NCI-H748 treated with DMSO at 0.1 percent for 48 hours (cell line): Measurements from ENCODE around the gene DPM3.
"Not testable (repeated sequence)": the region's sequence is repeated elsewhere in the genome, so short reads cannot be mapped to it uniquely, and the experiment has no call there.

ENCODE experiments used
- DNase-seq: peaks from one replicate; lab custom pipeline; 2025; lab: John Stamatoyannopoulos, UW

The DPM3 gene

GRCh38 chr1:155139895-155140629 is at the start of gene DPM3:
DPM3 (minus strand) TSS chr1:155140531; CDS start chr1:155140240, 291 bp downstream.
- peak; percentile 69 for DNase-seq

- not testable (repeated sequence) for DNase-seq
Observed at GRCh38 chr1:155189926-155190325, 49.6 kb upstream of the DPM3 start.

DNA sequence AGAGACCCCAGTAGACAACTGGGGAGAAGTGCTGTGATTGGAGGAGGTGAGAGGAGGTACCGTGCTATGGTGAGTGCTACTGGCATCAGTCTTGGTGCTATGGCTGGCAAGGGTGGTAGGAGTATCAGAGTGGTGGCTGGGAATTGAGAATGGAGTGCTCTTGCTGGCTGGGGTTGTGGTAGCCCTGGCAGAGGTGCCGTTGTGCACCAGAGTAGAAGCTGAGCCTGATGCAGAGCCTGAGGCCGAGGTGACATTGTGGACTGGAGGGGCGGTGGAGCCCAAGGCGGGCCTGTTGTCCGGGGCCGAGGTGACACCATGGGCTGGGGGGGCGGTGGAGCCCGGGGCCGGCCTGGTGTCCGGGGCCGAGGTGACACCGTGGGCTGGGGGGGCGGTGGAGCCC is 47.9 kb upstream of the DPM3 start:
- DNase-seq = no peak

DNA sequence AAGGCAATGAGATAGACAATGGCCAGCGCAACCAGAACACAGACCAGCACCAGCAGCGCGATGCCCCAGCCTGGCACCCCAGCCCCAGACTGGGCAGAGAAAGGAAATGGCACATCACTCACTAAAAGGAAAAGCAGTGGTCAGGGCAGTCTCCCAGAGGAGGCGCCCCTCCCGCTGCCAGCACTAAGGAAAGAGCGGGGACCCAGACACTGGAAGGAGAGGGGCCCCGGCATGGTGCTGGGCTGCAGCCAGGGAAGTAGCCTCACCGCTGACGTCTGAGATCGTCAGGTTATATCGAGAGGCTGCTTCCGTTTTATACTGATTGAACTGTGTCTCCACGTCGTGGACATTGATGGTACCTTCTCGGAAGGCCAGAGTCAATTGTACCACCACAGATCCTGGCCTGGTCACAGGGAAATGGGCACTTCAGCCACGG is 47.1 kb upstream of the DPM3 start:
- no peak for DNase-seq

DNA sequence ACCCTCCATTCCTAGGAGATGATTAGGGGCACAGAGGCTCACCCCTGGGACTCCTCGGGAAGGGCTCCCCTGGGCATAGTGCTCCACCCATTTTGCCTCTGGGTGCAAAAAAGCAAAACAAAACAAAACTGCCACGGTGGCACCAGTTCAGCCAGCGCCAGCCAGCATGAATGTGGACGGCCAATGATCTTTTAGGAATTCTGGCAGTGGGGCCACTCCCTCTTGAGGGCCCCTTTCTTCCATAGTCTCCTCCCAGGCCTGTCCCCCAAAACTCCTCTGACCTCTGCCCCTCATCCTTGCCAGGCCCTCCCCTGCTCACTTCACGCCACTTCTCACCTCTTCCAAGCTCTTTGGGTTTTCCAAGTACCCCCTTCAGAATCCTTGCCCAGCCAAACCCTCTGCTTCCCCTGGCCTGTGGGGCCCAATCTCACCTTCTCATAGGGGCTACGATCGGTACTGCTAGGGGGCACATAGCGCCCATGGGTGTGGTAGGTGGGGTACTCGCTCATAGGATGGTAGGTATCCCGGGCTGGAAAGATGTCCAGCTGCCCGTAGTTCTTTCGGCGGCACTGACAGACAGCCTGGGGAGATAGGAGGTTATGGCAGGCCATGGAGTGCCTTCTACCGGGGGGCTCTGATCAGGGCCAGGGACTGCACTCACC is 46.6 kb upstream of the DPM3 start:
- no peak for DNase-seq

DNA sequence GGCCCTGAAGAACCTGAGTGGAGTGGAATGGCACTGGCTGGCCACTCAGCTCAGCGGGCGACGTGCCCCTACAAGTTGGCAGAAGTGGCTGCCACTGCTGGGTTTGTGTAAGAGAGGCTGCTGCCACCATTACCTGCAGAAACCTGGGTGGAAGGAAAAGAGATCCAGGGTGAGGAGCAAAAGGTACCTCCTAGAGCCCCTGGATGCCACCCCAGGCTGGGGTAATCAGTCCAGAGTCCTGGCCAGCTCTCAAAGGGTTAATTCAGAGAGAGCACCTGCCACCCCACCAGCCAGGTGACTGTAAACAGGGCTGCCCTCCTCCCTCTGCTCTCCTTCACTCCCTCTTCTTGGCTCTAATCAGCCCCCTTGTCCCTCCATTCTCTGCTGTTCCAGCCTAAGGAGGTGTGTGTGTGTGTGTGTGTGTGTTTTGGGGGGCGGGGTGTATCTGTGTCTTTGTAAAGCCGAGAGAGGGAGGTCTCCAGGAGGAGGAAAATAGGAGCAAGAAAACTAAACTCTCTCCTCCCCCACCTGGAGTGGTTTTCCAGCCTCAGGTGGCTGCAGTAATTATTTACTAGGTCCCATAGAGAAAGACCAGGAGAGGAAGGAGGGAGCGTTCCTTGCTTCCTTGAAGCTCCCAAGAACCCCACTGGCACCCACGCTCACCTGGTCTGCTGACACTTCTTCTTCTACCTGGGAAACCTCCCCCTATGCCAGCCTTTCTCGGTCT is 45.9 kb upstream of the DPM3 start:
- DNase-seq = no peak

DNA sequence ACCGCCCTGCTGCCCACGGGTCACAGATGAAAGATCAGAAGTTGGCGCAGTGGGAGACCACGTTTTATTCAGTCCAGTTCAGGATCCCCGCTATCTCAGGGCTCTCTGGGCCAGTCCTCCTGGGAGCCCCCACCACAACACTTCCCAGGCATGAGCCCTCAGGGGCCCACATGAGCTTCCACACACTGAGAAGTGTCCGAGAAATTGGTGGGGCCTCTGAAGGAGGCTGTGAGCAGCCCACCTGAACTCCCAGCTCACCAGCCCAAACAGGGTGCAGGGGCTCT is 45.4 kb upstream of the DPM3 start:
- no peak for DNase-seq

- no peak for DNase-seq
Observed at GRCh38 chr1:155184835-155185782, 44.8 kb upstream of the DPM3 start.

GRCh38 chr1:155184351-155184811 is 44.0 kb upstream of the DPM3 start:
- DNase-seq = no peak

GRCh38 chr1:155183775-155184221 is 43.5 kb upstream of the DPM3 start:
- DNase-seq = no peak

GRCh38 chr1:155182052-155182550 is 41.8 kb upstream of the DPM3 start:
- no peak for DNase-seq

DNA sequence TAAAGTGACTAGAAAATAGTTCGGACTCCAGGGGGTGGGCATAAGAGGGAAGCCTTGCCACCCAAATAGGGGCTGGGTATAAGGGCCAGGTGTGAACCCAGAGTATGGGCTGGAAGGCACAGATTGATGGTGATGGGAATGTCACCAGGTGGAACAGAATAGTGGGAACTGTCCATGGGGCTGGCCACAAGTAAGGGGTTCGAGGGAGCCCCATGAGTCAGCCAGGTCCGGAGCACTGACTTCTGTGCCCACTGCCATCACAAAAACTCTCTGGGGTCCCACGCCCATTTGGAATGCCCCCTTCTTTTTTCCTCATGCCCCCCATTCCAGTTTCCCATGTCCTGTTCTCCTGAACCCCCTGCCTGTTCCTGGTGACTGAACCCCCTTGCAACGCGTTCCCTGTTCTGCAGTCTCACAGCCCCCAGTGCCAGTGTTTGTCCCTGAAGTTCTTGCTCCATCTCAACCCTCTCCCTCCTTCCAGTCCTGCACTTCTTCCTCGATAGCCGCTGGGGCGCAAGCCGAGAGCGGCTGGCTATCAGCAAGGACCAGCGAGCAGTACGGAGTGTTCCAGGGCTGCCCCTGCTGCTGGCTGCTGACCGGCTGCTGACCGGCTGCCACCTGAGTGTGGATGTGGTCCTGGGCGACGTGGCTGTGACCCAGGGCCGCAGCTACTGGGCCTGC is 41.2 kb upstream of the DPM3 start:
- DNase-seq = no peak

- DNase-seq = no peak
Observed at GRCh38 chr1:155179112-155180031, 39.0 kb upstream of the DPM3 start.

GRCh38 chr1:155178441-155179111 is 38.2 kb upstream of the DPM3 start:
- no peak for DNase-seq

DNA sequence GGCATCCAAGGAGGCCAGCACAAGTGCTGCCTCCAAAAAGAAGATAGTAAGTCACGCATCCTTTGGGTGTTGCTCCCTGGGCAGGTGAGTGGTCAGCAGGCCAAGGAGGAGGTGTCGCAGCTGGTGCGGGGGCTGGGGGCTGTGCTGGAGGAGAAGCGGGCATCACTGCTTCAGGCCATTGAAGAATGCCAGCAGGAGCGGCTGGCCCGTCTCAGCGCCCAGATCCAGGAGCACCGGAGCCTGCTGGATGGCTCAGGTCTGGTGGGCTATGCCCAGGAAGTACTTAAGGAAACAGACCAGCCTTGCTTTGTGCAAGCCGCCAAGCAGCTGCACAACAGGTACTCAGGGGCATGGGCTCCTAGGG is 37.6 kb upstream of the DPM3 start:
- no peak for DNase-seq

GRCh38 chr1:155177192-155177917 is 37.0 kb upstream of the DPM3 start:
- DNase-seq = no peak

- peak; percentile 66 for DNase-seq
Observed at GRCh38 chr1:155176544-155177071, 36.3 kb upstream of the DPM3 start.

GRCh38 chr1:155175927-155176371 is 35.6 kb upstream of the DPM3 start:
- DNase-seq = no peak
